ENCODE data around the gene RIPPLY2. TPM values are rescaled to one million over a fixed set of nuclear protein-coding genes. Genes with fewer than 3 reads are reported as not detected.

Gene RIPPLY2
- total RNA-seq, 6 donors from 2014 or later: not detected

GRCh38 chr6:83812595-83812994, 40.6 kb upstream of the RIPPLY2 start:
- Histone ChIP-seq H3K9me3 (no peaks in the 10 kb centered on the region), H3K4me1 (no peaks in the 10 kb centered on the region), H3K36me3 (no peaks in the 10 kb centered on the region), H3K27ac (no peak overlapping the region), H3K4me3 (no peak overlapping the region), H3K27me3 (no peaks in the 10 kb centered on the region)
- ATAC-seq (ENCODE audit: low FRiP score in 2 of 2) (no peak), DNase-seq (no peak)
- TF ChIP-seq EP300 (IDR thresholded peaks at IDR 0.05) (no peak), POLR2A (IDR thresholded peaks at IDR 0.05) (no peak), POLR2AphosphoS5 (IDR thresholded peaks at IDR 0.05) (no peak)
- TF ChIP-seq, protein P1, sequence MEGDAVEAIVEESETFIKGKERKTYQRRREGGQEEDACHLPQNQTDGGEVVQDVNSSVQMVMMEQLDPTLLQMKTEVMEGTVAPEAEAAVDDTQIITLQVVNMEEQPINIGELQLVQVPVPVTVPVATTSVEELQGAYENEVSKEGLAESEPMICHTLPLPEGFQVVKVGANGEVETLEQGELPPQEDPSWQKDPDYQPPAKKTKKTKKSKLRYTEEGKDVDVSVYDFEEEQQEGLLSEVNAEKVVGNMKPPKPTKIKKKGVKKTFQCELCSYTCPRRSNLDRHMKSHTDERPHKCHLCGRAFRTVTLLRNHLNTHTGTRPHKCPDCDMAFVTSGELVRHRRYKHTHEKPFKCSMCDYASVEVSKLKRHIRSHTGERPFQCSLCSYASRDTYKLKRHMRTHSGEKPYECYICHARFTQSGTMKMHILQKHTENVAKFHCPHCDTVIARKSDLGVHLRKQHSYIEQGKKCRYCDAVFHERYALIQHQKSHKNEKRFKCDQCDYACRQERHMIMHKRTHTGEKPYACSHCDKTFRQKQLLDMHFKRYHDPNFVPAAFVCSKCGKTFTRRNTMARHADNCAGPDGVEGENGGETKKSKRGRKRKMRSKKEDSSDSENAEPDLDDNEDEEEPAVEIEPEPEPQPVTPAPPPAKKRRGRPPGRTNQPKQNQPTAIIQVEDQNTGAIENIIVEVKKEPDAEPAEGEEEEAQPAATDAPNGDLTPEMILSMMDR (IDR thresholded peaks at IDR 0.05): no peak

DNA sequence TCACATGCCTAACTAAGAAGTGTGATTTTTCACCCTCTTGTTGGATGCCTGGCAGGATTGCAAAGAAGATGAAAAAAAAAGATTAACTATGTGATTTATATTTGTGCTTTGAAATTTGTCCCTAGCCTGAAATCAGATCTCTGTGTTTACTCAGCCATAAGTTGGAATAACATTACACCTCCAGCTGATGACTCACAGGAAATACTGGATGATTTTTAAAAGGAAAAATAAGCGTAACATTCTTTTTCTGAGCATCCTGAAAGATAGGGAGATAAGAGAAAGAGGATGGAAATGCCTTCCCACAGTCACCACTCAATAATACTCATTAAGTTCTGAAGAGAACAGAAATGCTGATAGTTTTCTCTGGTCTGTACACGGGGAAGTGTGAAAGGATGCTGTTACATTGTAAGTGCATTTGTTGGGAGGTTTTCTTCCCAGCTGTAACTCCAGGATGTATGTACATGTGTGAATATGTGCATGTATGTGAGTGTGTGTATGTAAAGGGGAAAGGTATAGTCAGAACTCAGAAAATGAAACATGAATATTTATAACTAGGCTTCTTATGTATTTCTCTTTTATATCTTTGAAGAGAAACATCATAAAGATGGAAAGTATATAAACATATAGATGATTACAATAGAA, 37.4 kb upstream of the RIPPLY2 start:
- WGBS, 2 donors: 15 to 18% methylated on average over 2 of the region's 2 CpGs
- ATAC-seq (ENCODE audit: low FRiP score in 2 of 2): no peak

GRCh38 chr6:83822629-83823169, 30.5 kb upstream of the RIPPLY2 start:
- TF ChIP-seq EP300 (IDR thresholded peaks at IDR 0.05) (no peak), POLR2AphosphoS5 (IDR thresholded peaks at IDR 0.05) (no peak), POLR2A (IDR thresholded peaks at IDR 0.05) (no peak)
- TF ChIP-seq, protein P1 (IDR thresholded peaks at IDR 0.05): no peak
- no peak overlapping the region for H3K4me3 ChIP-seq
- WGBS, 2 donors: 78 to 80% methylated on average over 3 of the region's 3 CpGs
- DNase-seq (no peak), ATAC-seq (ENCODE audit: low FRiP score in 2 of 2) (no peak)
- H3K9me3 ChIP-seq: no peaks in the 10 kb centered on the region
- H3K4me1 ChIP-seq: no peaks in the 10 kb centered on the region
- no peaks in the 10 kb centered on the region for H3K36me3 ChIP-seq
- no peaks in the 10 kb centered on the region for H3K27me3 ChIP-seq
- no peak overlapping the region for H3K27ac ChIP-seq

More for the DNA sequence above, 37.4 kb upstream of the RIPPLY2 start:
- no peaks in the 10 kb centered on the region for H3K9me3 ChIP-seq
- H3K36me3 ChIP-seq: no peaks in the 10 kb centered on the region
- no peaks in the 10 kb centered on the region for H3K27me3 ChIP-seq
- no peaks in the 10 kb centered on the region for H3K4me1 ChIP-seq
- H3K27ac ChIP-seq: no peak overlapping the region
- no peak for DNase-seq
- TF ChIP-seq POLR2A (IDR thresholded peaks at IDR 0.05): no peak
- TF ChIP-seq, protein P1 (IDR thresholded peaks at IDR 0.05): no peak
- TF ChIP-seq EP300 (IDR thresholded peaks at IDR 0.05): no peak
- TF ChIP-seq POLR2AphosphoS5 (IDR thresholded peaks at IDR 0.05): no peak
- no peak overlapping the region for H3K4me3 ChIP-seq

- Histone ChIP-seq H3K4me3 (no peak overlapping the region), H3K4me1 (no peaks in the 10 kb centered on the region), H3K27me3 (no peaks in the 10 kb centered on the region), H3K9me3 (no peaks in the 10 kb centered on the region), H3K36me3 (no peaks in the 10 kb centered on the region), H3K27ac (no peak overlapping the region)
- ATAC-seq (ENCODE audit: low FRiP score in 2 of 2) (no peak), DNase-seq (no peak)
- TF ChIP-seq POLR2A (IDR thresholded peaks at IDR 0.05) (no peak), POLR2AphosphoS5 (IDR thresholded peaks at IDR 0.05) (no peak), EP300 (IDR thresholded peaks at IDR 0.05) (no peak)
- TF ChIP-seq, protein P1 (IDR thresholded peaks at IDR 0.05): no peak
- WGBS, 2 donors: 16 to 20% methylated on average over 3 of the region's 3 CpGs
These were observed 28.8 kb upstream of the RIPPLY2 start for GRCh38 chr6:83824388-83824801.

GRCh38 chr6:83824831-83825230, 28.3 kb upstream of the RIPPLY2 start:
- WGBS, 2 donors: 25 to 34% methylated on average over 2 of the region's 2 CpGs
- H3K27me3 ChIP-seq: no peaks in the 10 kb centered on the region
- no peak overlapping the region for H3K27ac ChIP-seq
- TF ChIP-seq POLR2AphosphoS5 (IDR thresholded peaks at IDR 0.05) (no peak), POLR2A (IDR thresholded peaks at IDR 0.05) (no peak), EP300 (IDR thresholded peaks at IDR 0.05) (no peak)
- TF ChIP-seq, protein P1 (IDR thresholded peaks at IDR 0.05): no peak
- no peaks in the 10 kb centered on the region for H3K4me1 ChIP-seq
- no peaks in the 10 kb centered on the region for H3K9me3 ChIP-seq
- DNase-seq (no peak), ATAC-seq (ENCODE audit: low FRiP score in 2 of 2) (no peak)
- no peak overlapping the region for H3K4me3 ChIP-seq
- H3K36me3 ChIP-seq: no peaks in the 10 kb centered on the region

Data from upper lobe of left lung (tissue), 6 donors.